Panc1 (cell line): ENCODE results near the gene SCGB1D2. TPM values are rescaled to one million over a fixed set of nuclear protein-coding genes. Genes with fewer than 3 reads are reported as not detected.

Source experiments
- ATAC-seq: fragments of 200-7000 bp; cut with Tn5 transposase; 2 replicates; pipeline ENCODE4 v1.9.1; 2020; ENCODE audit warnings: mild to moderate bottlenecking, moderate library complexity
- BruUV-seq: library from RNA; stranded (reverse); fragments of 400-500 nt; replicated peaks from 2 replicates; lab custom pipeline; 2021; lab: Mats Ljungman, UMichigan
- CTCF ChIA-PET: fragments of 300-600 bp; sonication (Branson Sonifier 250); formaldehyde crosslinking; loops from one replicate; lab custom pipeline; 2022; ENCODE audit warnings: antibody characterized with exemption; lab: Charles Lee
- POLR2A ChIA-PET: fragments of 300-600 bp; sonication (Branson Sonifier 250); formaldehyde crosslinking; loops from one replicate; lab custom pipeline; 2022; ENCODE audit warnings: antibody characterized with exemption; lab: Charles Lee
- DNase-seq: peaks from one replicate; pipeline ENCODE4 v3.0.0-alpha.2; 2010; ENCODE audit warnings: low read depth, low spot score
- H3K27ac ChIP-seq: 2 replicates; pipeline ENCODE4 v1.5.1; 2011; ENCODE audit warnings: mild to moderate bottlenecking, low read length, inconsistent platforms
- H3K27me3 ChIP-seq: fragments of 200-500 bp; sonication (Bioruptor generic); 2 replicates; pipeline ENCODE4 v1.6.0; 2014; ENCODE audit warnings: low read length, inconsistent platforms; ENCODE audit not compliant: control insufficient read depth, insufficient read depth
- H3K36me3 ChIP-seq: fragments of 200-500 bp; sonication (Bioruptor generic); 2 replicates; pipeline ENCODE4 v1.5.1; 2014; ENCODE audit warnings: inconsistent platforms, mild to moderate bottlenecking, low read length, moderate library complexity; ENCODE audit not compliant: control insufficient read depth, insufficient read depth
- H3K4me1 ChIP-seq: 2 replicates; pipeline ENCODE4 v1.5.1; 2011; ENCODE audit warnings: inconsistent platforms, mild to moderate bottlenecking, low read length, moderate library complexity; ENCODE audit not compliant: control insufficient read depth, insufficient read depth
- H3K4me3 ChIP-seq, 2 experiments: 2 replicates each; pipeline ENCODE4 v1.5.1; 2011 to 2012; ENCODE audit warnings: low read depth in 2 of 2, low read length in 2 of 2, mild to moderate bottlenecking in 2 of 2, inconsistent platforms in 1 of 2, moderate library complexity in 1 of 2
- H3K9me3 ChIP-seq: fragments of 200-500 bp; sonication (Bioruptor generic); 2 replicates; pipeline ENCODE4 v1.5.1; 2014; ENCODE audit warnings: low read depth, mild to moderate bottlenecking, inconsistent platforms, low read length, moderate library complexity; ENCODE audit not compliant: control insufficient read depth, insufficient read depth
- CTCF ChIP-seq: fragments of 450-650 bp; IDR thresholded peaks from 2 replicates; pipeline ENCODE4 v1.5.1; 2017; ENCODE audit warnings: mild to moderate bottlenecking
- POLR2AphosphoS5 ChIP-seq: IDR thresholded peaks from 2 replicates; pipeline ENCODE4 v1.6.1; 2012; ENCODE audit warnings: mild to moderate bottlenecking, low read depth, low read length, moderate library complexity
- REST ChIP-seq, 2 experiments: IDR thresholded peaks; 2 replicates each; pipeline ENCODE4 v1.6.1; 2011 to 2012; ENCODE audit warnings: low read depth in 2 of 2, control low read depth in 1 of 2, low read length in 1 of 2, mild to moderate bottlenecking in 1 of 2, moderate library complexity in 1 of 2; ENCODE audit not compliant: insufficient read depth in 1 of 2
- SIN3A ChIP-seq: IDR thresholded peaks from 2 replicates; pipeline ENCODE4 v1.6.1; 2012; ENCODE audit warnings: low read depth, mild to moderate bottlenecking, low read length, moderate library complexity, borderline replicate concordance; ENCODE audit not compliant: insufficient read depth
- TCF7L2 ChIP-seq: IDR thresholded peaks from 2 replicates; pipeline ENCODE4 v1.6.1; 2011; ENCODE audit warnings: mild to moderate bottlenecking, low read depth, low read length, inconsistent platforms
- in situ Hi-C: cut with HindIII; loops from 2 replicates; pipeline ENCODE4 v1.10.0; 2016; ENCODE audit warnings: low sequenced_read_pairs, low pct_unique_long_range_greater_than_20kb
- intact Hi-C: fragments of 100-400 bp; cut with micrococcal nuclease; formaldehyde crosslinking; loops from one replicate; pipeline ENCODE4 v1.10.0; 2022; ENCODE audit not compliant: unreplicated experiment
- total RNA-seq: library from RNA; stranded (reverse); gene quantifications from one replicate; pipeline ENCODE4 v1.2.1, GENCODE V29; 2021; ENCODE audit not compliant: unreplicated experiment

Gene SCGB1D2
- total RNA-seq, 1 experiment from 2014 or later: 0.85 TPM

- in situ Hi-C loops: no loop called here
- H3K4me3 ChIP-seq: no peak overlapping the region
- ATAC-seq (no peak), DNase-seq (no peak)
- H3K4me1 ChIP-seq: peaks cover 8% of the 10 kb centered on the region
- intact Hi-C loops: no loop called here
- H3K9me3 ChIP-seq: no peaks in the 10 kb centered on the region
- no TSS peak for BruUV-seq
- ChIA-PET POLR2A (no interaction called here), CTCF (no interaction called here)
- no peak overlapping the region for H3K27ac ChIP-seq
- no peaks in the 10 kb centered on the region for H3K36me3 ChIP-seq
- H3K27me3 ChIP-seq: peaks cover 6% of the 10 kb centered on the region
- TF ChIP-seq REST (IDR thresholded peaks at IDR 0.05; ENCODE audit: insufficient read depth in 1 of 2, low read depth in 2 of 2, low read length in 1 of 2) (no peak), TCF7L2 (no peak), CTCF (no peak), POLR2AphosphoS5 (no peak), SIN3A (no peak)
Measured at GRCh38 chr11:62237499-62237898, 4.5 kb upstream of the SCGB1D2 start.

- peaks cover 6% of the 10 kb centered on the region for H3K27me3 ChIP-seq
- DNase-seq: no peak
- peaks cover 11% of the 10 kb centered on the region for H3K4me1 ChIP-seq
- TF ChIP-seq CTCF (no peak), SIN3A (no peak), REST (IDR thresholded peaks at IDR 0.05; ENCODE audit: insufficient read depth in 1 of 2, low read depth in 2 of 2, low read length in 1 of 2) (no peak), POLR2AphosphoS5 (no peak), TCF7L2 (no peak)
- ChIA-PET CTCF (no interaction called here), POLR2A (no interaction called here)
- H3K9me3 ChIP-seq: no peaks in the 10 kb centered on the region
- intact Hi-C loops: no loop called here
- H3K36me3 ChIP-seq: no peaks in the 10 kb centered on the region
- H3K4me3 ChIP-seq: no peak overlapping the region
- BruUV-seq: no TSS peak
- in situ Hi-C loops: no loop called here
- H3K27ac ChIP-seq: no peak overlapping the region
- ATAC-seq: no peak
Measured at GRCh38 chr11:62238151-62238550, 3.9 kb upstream of the SCGB1D2 start.
